HuH-7 (cell line): Measurements from ENCODE around the gene CCNI.
"Not testable (repeated sequence)": the region's sequence is repeated elsewhere in the genome, so short reads cannot be mapped to it uniquely, and the experiment has no call there.

ENCODE experiments used
- DNase-seq: peaks from one replicate; pipeline ENCODE4 v3.0.0; 2011; ENCODE audit warnings: low spot score

Gene CCNI

DNA sequence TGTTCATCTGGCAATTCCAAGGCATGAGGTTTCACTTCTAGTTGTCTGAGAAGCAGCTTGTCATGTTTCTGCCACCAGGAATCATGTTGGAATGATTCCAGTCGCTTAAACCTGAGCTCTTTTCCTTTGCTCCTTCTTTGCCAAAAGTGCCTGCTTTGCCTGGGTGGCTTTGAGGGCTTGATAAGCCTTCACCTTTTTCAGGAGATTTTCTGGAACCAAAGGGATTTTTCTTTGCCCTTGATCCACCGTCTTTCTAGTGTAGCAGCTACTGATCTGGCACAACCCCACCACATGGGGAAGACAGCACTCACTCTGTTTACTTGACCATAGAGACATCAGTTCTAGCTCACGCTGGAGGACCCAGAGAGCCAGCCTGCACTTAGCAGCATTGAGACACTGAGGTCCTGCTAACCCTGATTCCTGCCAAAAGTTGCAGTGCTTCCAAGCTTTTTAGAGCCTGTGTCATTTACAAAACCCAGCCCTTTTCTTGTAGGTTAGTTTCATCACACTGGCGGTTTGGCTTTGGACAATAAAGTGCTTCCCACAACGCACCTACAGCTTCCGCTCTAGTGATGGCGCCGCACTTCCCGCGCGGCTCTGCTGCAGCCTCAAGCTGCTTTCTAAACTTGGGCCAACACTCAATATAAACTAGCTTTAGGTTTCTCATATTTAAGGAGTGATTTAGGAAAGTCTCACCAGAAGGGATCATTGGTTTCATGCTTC, 7.3 kb upstream of the CCNI start:
- DNase-seq: no peak

DNA sequence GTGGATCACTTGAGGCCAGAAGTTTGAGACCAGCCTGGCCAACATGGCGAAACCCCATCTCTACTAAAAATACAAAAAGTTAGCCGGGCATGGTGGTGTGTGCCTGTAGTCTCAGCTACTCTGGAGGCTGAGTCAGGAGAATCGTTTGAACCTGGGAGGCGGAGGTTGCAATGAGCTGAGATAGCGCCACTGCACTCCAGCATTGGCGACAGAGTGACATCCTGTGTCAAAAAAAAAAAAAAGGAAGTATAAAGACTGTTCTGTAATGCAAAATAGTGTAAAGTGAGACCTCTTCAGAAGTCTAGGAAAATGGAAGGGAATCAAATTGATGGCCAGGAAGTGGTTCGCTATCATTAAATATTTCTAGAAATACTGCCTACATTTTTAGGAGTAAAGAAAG, 5.0 kb upstream of the CCNI start:
- DNase-seq: not testable (repeated sequence)

DNA sequence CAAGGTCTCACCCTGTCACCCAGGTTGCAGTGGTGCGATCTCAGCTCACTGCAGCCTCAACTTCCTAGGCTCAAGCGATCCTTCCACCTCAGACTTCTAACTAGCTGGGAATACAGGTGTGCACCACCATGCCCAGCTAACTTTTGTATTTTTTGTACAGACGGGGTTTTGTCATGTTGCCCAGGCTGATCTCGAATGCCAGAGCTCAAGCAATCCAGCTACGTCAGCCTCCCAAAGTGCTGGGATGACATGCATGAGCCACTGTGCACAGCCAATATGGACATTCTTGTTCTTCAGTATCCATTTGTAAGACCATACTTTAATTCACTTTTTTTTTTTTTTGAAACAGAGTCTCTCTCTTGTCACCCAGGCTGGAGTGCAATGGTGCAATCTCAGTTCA, 3.5 kb upstream of the CCNI start:
- DNase-seq: no peak

DNA sequence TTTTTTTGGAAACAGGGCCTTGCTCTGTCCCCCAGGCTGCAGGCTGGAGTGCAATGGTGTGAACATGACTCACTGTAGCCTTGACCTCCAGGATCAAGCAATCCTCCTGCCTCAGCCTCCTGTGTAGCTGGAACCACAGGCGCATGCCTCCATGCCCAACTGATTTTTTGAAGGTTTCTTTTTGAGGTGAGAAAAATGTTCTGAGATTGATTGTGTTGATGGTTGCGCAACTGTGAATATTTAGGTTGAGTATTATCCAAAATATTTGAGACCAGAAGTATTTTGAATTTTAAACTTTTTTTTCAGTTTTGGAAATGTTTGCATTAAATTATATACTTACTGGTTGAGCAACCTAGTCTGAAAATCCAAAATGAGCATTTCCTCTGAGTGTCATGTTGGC, 2.6 kb upstream of the CCNI start:
- DNase-seq: no peak

DNA sequence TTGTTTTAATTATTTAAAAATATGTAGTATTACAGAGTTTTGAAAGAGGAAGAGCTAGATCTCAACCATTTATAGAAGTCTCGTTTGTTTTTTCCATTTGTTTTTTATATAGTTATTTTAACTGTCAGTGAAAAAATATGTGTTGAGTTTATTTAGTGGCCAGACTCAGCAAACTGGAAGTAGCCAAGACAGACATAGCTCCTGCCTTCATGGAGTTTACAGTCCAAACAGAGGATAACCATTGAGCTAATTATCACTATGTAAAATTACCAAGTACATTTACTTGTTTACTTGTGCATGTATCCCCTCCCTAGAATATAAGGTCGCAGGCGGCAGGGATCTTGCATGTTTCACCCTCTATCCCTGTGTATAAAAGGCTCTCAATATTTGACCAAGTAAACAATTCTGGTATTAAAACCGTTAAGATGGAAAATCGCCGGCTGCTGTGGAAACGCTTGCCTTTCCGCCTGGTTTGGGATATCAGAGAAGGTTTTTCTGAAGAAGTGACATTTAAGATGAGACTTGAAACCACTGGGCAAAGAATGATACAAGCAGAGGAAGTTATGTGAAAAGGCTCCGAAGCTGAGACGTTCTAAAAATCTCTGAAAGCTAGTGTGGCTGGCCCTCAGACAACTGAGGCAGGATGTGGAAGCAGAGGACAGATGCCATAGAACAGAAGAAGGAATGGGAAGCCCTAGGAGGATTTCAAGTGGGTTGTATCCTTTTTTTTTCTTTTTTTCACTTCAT, 1.3 kb upstream of the CCNI start:
- no peak for DNase-seq

DNA sequence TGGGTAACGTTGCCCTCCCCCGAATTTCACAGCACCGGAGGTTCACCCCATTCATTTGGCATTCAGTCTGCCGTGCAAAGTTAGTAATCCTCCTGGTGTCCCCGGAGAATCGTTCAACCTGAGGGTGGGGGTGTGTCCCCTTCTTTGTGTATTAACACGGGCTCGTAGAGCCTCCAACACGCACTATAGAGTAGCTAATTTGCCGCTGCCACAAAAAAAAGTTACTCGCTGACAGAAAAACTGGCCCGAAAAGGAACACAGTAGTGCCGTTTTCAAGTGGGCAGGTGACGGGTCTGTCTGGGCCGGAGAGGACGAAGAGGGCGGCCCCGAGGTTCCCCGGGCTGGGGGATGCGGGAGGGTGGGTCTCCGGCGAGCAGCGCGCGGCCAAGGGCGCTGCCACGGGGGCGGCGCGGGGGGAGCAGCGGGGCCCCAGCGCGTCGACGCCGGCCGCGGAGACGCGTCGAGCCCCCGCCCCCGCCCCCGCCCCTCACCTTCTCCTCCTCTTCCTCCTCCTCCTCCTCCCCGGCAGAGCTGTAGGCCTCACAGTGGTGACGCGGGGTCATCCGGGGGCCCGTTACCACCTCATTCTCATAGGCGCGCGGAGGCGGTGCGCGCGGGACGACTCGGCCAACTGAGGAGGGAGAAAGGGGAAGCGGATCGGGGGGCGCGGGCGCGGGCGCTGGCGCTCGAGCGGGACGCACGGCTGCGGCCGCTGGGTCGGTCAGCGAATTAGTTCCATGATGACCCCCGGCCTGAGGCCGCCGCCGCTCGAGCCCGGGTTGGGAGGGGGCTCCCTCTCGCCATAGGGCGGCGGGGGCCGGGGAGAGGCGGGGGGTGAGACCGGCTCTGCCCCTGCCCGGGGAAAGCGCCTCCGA, 571 bp downstream of the CCNI start:
- DNase-seq: peak; percentile 49

DNA sequence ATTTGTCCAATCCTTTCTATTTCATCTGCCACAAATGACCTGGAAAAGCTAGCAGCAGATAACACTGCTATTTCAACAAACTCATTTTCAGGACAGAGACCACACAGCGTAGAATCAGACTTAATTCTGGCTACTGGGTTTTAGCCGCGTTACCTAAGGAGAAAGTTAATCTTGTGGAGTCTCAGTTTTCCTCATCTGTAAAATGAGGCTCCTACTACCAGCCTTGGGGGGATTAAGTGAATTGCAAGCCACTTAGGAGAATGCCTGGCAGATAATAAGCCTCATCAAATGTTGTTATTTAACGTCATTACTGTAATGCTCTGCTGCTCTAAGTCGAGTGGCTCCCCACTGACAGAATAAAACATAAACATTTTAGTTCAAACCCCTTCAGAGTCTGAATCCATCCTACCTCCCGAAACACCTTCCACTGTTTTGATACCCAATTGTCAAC, 1.4 kb downstream of the CCNI start:
- DNase-seq: no peak

DNA sequence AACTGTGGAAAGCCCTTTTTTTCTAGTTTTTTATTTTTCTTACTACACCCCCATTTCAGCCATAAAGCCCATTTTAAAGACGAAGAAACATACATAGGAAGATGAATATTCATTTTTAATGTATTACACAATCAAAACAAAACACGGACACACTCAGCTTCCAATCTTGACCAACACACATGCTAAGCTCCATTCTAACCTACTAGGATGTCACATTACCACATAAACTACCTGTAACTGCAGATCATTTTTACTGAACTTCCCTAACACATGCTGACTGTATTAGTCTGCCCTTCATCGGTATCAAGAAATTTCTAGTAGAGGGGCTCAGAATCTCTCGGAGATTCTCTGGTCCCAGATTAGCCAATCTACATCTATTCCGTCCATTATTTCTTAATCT, 1.8 kb downstream of the CCNI start:
- no peak for DNase-seq

DNA sequence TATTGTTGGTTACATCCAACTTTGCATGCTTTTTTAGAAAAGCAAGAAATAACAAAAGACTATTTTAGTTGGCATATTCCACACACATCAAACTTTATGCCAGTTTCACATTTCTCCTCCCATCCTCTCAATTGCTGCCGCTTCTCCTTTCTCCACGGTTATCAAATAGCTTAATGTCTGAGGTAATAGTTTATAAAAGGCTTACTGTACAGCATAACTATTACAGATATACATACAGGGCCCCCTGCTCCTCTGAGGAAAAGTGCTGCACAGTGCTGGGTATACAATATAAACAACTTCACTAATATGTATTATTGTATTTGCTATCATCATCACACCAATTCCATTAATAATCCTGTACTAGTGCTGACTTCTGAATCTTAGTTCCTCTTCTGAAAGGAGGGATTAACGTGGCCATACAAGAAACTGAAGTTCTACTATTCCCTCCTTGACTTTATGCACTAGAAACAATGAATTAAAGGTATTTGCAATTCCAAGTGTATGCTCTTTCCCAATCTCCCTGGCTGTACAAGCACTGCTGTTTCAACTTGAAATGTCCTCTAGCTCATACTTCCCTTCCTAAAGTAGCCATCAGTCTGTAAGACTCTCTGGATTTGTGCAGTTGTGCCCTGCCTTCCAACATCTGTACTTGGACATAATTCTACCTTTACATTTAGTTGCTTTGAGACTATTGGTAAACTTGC, 2.5 kb downstream of the CCNI start:
- no peak for DNase-seq

DNA sequence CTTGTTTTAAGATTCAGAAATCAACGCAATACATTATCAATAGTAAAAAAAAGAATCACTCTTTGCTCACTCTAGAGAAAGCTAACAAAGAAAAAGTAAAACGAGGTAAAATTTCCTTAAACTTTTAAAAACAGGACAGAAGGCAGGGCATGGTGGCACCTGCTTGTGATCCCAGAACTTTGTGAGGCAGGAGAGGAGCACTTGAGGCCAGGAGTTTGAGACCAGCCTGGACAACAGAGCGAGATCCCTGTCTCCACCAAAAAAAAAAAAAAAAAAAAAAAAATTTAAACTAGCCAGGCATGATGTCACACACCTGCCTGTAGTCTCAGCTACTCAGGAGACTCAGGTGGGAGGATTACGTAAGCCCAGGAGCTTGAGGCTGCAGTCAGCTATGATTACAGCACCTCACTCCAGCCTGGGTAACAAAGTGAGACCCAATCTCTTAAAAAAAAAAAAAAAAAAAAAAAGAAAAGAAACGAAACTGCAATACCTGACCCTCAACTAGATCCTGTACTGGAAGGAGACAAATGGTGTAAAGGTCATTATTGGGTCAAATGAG, 3.5 kb downstream of the CCNI start:
- DNase-seq: no peak

DNA sequence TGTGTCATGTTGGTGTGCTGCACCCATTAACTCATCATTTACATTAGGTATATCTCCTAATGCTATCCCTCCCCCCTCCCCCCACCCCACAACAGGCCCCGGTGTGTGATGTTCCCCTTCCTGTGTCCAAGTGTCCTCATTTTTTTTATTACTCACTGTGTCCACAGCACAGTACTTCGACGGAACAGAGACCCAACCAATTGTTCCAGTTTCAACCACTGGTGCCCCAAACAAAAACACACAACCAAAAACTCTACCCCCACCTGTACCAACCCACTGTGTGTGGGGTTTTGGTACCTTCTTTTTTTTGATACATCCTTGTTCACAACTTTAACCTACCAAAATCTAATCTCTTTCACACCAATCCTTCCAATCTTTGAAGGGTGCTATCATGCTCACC, 6.3 kb downstream of the CCNI start:
- DNase-seq: not testable (repeated sequence)

DNA sequence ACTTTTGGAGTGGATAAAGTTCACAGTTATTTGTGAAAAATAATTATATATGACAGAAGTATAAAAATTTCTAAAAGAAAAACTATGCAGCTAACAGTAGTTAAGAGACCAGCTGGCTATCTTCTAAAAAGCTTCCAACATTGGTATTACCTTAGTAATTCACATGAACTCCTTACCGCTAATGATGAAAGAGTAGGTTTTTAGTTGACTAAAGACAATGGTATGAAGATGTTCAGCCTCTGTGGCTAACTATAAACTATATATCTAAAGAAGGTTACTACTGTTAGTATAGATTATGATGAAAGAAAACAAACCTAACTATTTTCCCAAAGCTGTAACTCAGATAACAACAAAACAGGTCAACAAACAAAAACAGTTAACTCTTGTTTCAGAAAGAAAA, 10.4 kb downstream of the CCNI start:
- DNase-seq: no peak

DNA sequence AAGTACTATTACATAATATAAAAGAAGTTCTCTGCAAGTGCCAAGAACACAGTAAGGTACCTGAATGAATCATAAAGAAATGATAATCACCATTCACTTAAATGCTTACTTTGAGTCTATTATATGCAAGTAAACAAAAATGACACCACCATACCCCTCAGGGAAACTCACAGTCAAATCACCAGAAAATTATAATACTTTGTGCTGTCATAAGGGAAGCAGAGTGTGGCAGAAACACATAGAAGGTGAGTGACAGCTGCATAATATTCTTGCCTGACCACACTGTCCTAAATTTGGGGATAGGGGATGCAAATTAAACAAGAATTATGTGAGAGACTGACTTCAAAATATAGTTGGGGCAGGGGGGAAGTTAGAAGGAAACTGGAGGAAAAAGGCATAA, 12.9 kb downstream of the CCNI start:
- no peak for DNase-seq

DNA sequence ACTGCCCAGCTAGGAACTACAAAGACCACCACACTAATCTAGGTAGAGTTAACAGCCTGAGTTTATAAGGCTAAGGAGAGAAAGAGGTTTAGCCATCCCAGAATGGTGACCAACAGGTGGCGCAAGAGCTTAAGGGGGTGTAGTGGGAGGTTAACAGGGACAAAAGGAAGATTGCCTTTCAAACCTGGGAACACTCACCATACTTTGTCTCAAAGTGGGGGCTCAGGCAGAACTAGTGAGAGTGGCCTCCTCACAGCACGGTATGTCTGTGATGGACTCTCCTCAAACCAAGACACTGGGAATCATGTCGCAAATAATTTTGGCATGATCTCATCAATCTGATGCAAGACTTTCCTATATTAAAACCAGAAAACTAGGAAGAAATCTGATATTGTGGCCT, 23.4 kb downstream of the CCNI start:
- no peak for DNase-seq

DNA sequence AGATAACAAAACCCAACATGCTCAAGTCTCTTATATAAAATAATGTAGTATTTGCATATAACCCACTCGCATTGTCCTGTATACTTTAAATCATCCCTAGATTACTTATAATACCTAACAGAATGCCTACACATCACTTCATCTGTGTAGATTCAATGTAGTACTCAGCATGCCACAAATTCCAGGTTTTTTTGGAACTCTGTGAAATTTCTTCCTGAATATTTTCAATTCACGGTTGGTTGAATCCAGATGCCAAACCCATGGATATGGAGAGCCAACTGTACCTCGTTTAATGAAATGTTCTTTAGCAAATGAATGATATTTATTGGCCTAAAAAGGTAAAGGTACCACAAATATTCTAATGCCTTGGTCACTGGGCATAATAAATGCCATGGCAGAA, 24.8 kb downstream of the CCNI start:
- no peak for DNase-seq

DNA sequence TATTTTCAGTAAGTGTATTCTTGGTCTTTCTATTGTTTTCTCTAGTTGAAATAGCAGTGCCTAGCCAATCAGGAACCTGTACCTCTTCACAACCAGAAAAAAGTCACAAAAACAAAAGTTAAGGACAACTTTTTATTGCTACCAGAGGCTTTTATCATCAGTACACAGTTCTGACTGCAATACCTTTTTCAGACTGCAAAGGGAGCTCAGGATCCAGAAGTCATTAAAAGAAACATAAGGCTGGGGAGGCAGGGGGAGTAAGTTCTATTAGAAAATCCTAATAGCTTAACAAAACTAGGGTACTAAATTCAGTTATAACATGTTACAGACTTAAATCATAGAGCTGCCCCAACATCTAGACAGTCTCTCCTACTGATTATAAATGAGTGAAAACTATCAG, 28.8 kb downstream of the CCNI start:
- no peak for DNase-seq

DNA sequence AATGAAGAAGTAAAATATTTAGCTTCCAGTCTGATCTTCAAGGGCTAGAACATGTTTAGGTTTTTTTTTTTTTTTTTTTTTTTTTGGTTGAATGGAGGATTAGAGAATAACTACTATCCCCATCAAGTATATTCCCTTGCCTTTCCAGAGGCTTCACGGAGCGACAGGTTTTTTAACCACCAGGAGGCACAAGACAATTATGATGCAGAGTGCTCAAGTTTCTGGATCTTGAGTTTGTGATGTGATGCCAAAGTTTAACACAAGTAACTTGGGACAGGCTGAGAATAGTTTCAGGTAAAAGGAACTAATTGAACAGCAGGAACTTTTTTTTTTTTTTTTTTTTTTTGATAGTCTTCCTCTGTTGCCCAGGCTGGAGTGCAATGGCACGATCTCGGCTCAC, 30.3 kb downstream of the CCNI start:
- no peak for DNase-seq

DNA sequence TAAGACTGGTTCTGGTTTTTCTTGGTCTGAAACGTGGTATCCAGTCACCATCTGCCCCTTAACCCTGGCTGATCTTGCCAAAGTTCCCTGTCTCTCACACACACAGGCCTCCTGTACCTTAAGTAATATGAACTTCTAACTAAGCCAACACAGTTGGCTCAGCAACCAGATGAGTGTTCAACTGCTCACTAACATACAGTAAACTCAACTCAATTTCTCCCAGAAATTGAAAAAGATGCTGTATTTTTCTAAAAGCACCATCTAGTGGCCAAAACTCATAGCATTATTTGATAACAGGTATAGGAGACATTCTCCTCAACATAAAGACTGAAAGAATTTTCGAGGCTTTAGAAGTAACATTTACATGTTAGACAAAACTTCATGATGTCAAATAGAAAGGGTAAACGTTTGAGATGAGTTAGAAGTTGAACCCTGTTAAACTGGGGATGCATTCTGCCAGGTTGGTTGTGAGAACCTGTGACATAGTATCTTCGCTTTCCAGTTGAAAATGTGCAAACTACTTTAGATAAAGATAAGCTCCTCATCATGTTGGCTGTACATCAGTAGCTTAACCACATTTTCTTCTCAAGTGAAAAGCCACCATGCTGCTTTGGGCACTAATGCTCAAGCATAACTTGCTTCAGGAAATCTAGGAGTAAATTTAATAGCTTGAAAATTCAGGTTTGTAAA, 31.2 kb downstream of the CCNI start:
- no peak for DNase-seq

DNA sequence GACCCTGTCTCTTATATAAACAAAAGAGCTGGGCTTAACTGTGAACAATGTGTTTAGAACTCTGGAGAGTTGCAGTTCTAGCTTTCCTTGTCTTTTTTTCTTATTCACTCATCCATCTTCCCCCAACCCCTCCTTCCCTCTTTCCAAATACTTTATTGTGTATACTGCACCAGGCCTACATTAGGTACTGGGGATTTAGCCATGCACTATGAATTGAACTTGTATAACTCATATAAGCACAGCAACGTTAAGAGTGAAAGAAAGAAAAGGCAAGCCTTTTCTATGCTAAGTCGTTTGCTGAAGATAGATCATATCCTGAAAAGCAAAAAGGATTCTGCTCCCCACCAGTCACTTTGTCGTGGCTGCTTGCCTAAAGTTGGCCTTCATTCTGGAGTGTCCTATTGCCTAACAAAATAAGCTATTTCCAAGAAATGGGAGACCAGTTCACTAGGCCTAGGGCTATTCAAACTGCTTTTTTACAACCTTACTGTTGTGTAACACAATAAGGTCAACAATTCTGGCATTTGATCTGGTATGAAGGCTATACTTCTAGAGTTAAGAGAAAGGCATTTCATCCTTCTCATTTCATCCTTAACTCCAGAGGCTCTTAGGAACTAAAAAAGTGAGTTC, 32.2 kb downstream of the CCNI start:
- DNase-seq: peak; percentile 16

DNA sequence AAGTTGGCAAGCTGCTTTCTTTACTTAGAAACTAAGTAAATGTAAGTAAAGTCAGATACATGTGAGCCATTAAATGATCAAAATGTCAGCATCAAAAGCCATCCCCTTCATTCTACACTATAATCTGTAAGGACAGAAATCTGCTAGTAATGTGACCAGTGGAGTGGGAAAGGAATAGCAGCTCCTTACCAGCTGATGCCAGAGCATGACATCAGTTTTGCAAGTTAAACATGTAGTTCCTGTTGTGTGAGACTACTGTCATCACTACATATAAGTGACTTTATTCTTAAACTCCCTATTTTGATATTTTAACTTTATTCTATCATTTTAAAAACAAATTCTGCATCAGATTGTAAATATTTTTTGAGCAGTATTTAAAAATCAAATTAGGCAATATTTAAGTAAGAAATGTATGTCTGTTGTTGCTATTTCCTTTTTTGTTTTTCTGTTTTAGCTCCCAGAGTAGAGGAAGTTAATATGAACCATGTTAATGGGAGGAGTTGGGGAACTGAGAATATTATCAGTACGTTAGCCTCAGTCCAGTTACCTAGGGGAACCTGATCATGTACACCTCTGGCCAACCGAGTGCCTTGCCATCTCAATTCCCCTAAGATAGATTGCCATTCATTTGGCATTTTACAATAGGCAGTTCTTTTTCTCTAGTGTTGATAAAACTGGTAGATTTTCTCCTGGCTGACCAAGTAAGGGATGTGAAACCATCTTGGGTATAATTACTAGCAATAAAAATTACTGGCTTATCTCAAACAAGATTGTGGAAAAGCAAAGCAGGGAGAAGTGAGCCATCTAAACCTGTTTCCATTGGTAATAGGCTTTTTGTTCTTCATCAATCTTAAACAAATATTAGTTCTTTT, 34.7 kb downstream of the CCNI start:
- DNase-seq: no peak
